ENCODE results near the gene EDEM2. TPM values are rescaled to one million over a fixed set of nuclear protein-coding genes. Genes with fewer than 3 reads are reported as not detected.
"Not testable (repeated sequence)": the region's sequence is repeated elsewhere in the genome, so short reads cannot be mapped to it uniquely, and the experiment has no call there.

EDEM2 gene
- total and polyA plus RNA-seq, 7 experiments from 2014 or later, result 15.4 to 38.4 (median 24.2) TPM

DNA sequence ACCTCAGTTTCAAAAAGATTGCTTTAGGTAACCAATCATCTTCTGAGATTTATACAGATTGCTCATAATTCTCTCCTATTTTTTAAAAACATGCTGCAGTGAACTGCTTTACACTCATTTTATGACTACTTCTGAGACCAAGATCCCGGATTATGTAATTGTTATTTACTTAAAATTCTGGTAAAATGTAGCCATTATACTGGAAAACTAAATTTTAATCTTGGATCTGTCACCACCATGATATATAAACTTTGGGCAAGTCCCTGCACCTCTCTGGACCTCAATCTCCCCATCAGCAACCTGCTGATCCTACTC lies 24.3 kb upstream of the EDEM2 start:
- no peaks in the 10 kb centered on the region for H3K9me3 ChIP-seq (ENCODE audit: control insufficient read depth in 2 of 3, low read length in 3 of 3)
- peaks cover 0 to 12% (median 0%) of the 10 kb centered on the region in 5 donors for H3K36me3 Mint-ChIP-seq
- H3K4me1 Mint-ChIP-seq, result peaks cover 8 to 20% (median 16%) of the 10 kb centered on the region in 7 donors
- no peak for DNase-seq
- CTCF ChIA-PET, result no interaction called here
- peak overlapping the region in 6 of 10 donors; percentile 6 to 75 (median 65) for H3K4me3 Mint-ChIP-seq
- no peak overlapping the region for H3K27ac ChIP-seq (ENCODE audit: low read depth, low read length)
- H3K27ac Mint-ChIP-seq, result peak overlapping the region in 2 of 9 donors; percentile 31 to 37
- peaks cover 0 to 3% (median 0%) of the 10 kb centered on the region in 5 donors for H3K27me3 Mint-ChIP-seq
- POLR2A ChIA-PET, result no interaction called here
- H3K9me3 Mint-ChIP-seq, result peaks cover 0 to 2% (median 0%) of the 10 kb centered on the region in 11 donors
- H3K4me3 ChIP-seq (ENCODE audit: low read length), result no peak overlapping the region
- no peaks in the 10 kb centered on the region for H3K36me3 ChIP-seq (ENCODE audit: control insufficient read depth in 2 of 3, insufficient read depth in 3 of 3, low read length in 3 of 3)
- no peak for ATAC-seq
- H3K4me1 ChIP-seq (ENCODE audit: control insufficient read depth in 2 of 2, insufficient read depth in 2 of 2, low read length in 2 of 2), result peaks cover 3 to 5% of the 10 kb centered on the region in 2 donors
- H3K27me3 ChIP-seq (ENCODE audit: control insufficient read depth in 2 of 2, insufficient read depth in 2 of 2, low read length in 2 of 2), result no peaks in the 10 kb centered on the region
- intact Hi-C loops (cut with micrococcal nuclease), result no loop called here

GRCh38 chr20:35168701-35169409 lies 21.7 kb upstream of the EDEM2 start:
- H3K27me3 ChIP-seq (ENCODE audit: control insufficient read depth in 2 of 2, insufficient read depth in 2 of 2, low read length in 2 of 2); H3K4me3 Mint-ChIP-seq; H3K27ac ChIP-seq (ENCODE audit: low read depth, low read length); DNase-seq; H3K36me3 ChIP-seq (ENCODE audit: control insufficient read depth in 2 of 3, insufficient read depth in 3 of 3, low read length in 3 of 3); H3K27me3 Mint-ChIP-seq; intact Hi-C loops (cut with micrococcal nuclease); CTCF ChIA-PET; H3K9me3 Mint-ChIP-seq; H3K27ac Mint-ChIP-seq; H3K4me3 ChIP-seq (ENCODE audit: low read length); H3K4me1 ChIP-seq (ENCODE audit: control insufficient read depth in 2 of 2, insufficient read depth in 2 of 2, low read length in 2 of 2); H3K9me3 ChIP-seq (ENCODE audit: control insufficient read depth in 2 of 3, low read length in 3 of 3); H3K36me3 Mint-ChIP-seq; ATAC-seq: not testable (repeated sequence)
- H3K4me1 Mint-ChIP-seq, result peaks cover 8 to 20% (median 16%) of the 10 kb centered on the region in 7 donors
- POLR2A ChIA-PET, result interaction anchor here (0.7 kb wide), 1 partner anchor 22 kb away, joined by 3 read pairs; no protein-coding TSS in a partner anchor

DNA sequence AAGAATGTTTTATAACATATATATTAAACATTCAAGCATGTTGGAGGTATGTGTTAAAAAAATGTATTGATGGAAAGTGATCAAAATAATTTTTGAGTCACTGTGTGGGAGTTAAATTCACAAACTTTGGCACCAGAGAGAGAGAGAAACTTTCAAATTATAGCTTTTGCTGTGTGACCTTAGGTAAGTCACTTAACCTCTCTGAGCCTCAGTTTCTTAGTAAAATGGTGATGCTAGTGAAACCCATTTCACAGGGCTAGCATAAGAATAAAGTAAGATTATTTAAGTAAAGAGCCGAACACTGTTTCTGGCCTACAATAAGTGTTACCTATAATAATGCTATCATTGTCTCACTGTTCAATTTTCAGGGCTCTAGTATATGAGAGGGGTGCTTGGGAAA lies 20.7 kb upstream of the EDEM2 start:
- no peak overlapping the region for H3K27ac Mint-ChIP-seq

DNA sequence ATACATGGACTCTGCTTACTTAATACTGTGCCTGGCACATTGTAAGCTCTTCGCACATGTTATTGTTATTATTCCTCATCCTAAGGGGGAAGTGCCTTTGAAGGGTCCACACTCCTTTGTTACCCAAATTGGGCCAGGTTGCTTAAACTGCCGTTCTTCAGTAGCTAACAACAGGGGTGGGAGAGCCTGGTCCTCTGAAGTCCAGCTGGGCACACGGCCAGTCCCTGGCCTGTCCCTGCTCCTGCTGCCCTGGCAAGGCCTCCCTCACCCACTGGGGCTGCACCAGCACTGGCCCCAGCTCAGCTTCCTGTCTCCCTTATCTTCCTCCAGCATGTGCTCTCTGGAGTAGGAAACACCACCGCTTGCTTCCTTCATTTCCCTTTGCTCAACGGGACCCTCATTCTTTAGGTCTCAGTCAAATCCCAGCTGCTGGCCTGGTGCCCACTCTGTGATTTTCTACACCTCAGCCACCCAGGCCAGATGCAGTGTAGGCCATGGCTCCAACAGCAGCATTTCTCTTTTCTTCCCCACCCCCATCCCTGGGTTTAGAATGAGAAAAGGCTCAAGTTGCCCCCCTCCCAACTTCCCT lies 19.2 kb upstream of the EDEM2 start:
- peaks cover 0 to 8% (median 3%) of the 10 kb centered on the region in 11 donors for H3K9me3 Mint-ChIP-seq
- ChIA-PET CTCF (no interaction called here), POLR2A (no interaction called here)
- Histone ChIP-seq H3K9me3 (ENCODE audit: control insufficient read depth in 2 of 3, low read length in 3 of 3) (no peaks in the 10 kb centered on the region), H3K4me3 (ENCODE audit: low read length) (no peak overlapping the region), H3K27me3 (ENCODE audit: control insufficient read depth in 2 of 2, insufficient read depth in 2 of 2, low read length in 2 of 2) (no peaks in the 10 kb centered on the region), H3K4me1 (ENCODE audit: control insufficient read depth in 2 of 2, insufficient read depth in 2 of 2, low read length in 2 of 2) (no peaks in the 10 kb centered on the region), H3K27ac (ENCODE audit: low read depth, low read length) (no peak overlapping the region), H3K36me3 (ENCODE audit: control insufficient read depth in 2 of 3, insufficient read depth in 3 of 3, low read length in 3 of 3) (no peaks in the 10 kb centered on the region)
- ATAC-seq (no peak), DNase-seq (no peak)
- peaks cover 0 to 18% (median 7%) of the 10 kb centered on the region in 7 donors for H3K4me1 Mint-ChIP-seq
- H3K4me3 Mint-ChIP-seq, result no peak overlapping the region
- H3K27ac Mint-ChIP-seq, result peak overlapping the region in 1 of 9 donors; percentile 72
- H3K27me3 Mint-ChIP-seq, result peaks cover 0 to 3% (median 0%) of the 10 kb centered on the region in 5 donors
- intact Hi-C loops (cut with micrococcal nuclease), result no loop called here
- peaks cover 0 to 13% (median 10%) of the 10 kb centered on the region in 5 donors for H3K36me3 Mint-ChIP-seq

More for the DNA sequence above, 20.7 kb upstream of the EDEM2 start:
- ATAC-seq (no peak), DNase-seq (no peak)
- POLR2A ChIA-PET, result no interaction called here
- Mint-ChIP-seq H3K4me1 (peaks cover 8 to 19% (median 16%) of the 10 kb centered on the region in 7 donors), H3K4me3 (no peak overlapping the region), H3K9me3 (peaks cover 0 to 6% (median 1%) of the 10 kb centered on the region in 11 donors), H3K36me3 (peaks cover 0 to 13% (median 8%) of the 10 kb centered on the region in 5 donors), H3K27me3 (peaks cover 0 to 3% (median 0%) of the 10 kb centered on the region in 5 donors)
- CTCF ChIA-PET, result no interaction called here
- Histone ChIP-seq H3K4me3 (ENCODE audit: low read length) (no peak overlapping the region), H3K36me3 (ENCODE audit: control insufficient read depth in 2 of 3, insufficient read depth in 3 of 3, low read length in 3 of 3) (no peaks in the 10 kb centered on the region), H3K4me1 (ENCODE audit: control insufficient read depth in 2 of 2, insufficient read depth in 2 of 2, low read length in 2 of 2) (peaks cover 3 to 5% of the 10 kb centered on the region in 2 donors), H3K27ac (ENCODE audit: low read depth, low read length) (no peak overlapping the region), H3K27me3 (ENCODE audit: control insufficient read depth in 2 of 2, insufficient read depth in 2 of 2, low read length in 2 of 2) (no peaks in the 10 kb centered on the region), H3K9me3 (ENCODE audit: control insufficient read depth in 2 of 3, low read length in 3 of 3) (no peaks in the 10 kb centered on the region)
- intact Hi-C loops (cut with micrococcal nuclease), result no loop called here

DNA sequence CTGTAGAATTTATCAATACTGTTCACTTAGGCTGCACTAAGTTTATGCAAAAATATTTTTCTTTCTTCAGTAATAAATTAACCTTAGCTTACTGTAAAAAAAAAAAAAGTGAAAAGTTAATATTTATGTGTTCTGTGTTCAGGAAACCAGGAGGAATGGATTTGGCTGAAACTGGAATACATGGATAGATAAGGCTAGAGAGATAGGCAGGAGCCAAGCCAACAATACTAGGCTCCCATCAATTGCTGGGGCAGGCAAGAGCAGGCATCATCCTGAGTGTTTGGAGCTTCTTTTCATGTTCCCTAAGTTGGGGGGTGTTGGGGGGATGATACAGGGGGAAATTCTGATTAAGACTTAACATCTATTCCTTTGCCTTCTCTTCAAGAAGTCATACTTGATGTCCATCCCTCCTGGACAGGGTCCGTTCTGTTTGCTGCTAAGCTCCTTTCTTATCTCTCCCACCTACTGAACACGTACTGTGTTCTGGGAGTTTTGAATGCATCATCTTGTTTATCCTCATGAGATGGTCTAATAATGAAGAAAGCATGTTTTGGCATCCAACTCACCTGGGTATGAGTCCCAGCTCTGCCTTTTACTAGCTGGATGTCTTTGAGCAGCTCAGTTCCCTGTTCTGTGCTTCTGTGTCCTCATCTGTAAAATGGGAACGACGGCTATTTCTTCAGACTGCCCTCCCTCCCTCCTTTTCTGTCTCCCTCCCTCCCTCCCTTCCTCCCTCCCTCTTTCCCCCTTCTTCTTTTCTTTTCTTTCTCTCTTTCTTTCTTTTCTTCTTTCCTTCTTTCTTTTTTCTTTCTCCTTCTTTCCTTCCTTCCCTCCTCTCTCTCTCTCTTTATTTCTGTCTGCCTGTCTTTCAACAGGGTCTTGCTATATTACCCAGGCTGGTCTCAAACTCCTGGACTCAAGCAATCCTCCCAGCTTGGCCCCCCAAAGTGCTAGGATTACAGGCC lies 18.4 kb upstream of the EDEM2 start:
- Histone ChIP-seq H3K27ac (ENCODE audit: low read depth, low read length) (no peak overlapping the region), H3K9me3 (ENCODE audit: control insufficient read depth in 2 of 3, low read length in 3 of 3) (no peaks in the 10 kb centered on the region), H3K27me3 (ENCODE audit: control insufficient read depth in 2 of 2, insufficient read depth in 2 of 2, low read length in 2 of 2) (no peaks in the 10 kb centered on the region), H3K4me1 (ENCODE audit: control insufficient read depth in 2 of 2, insufficient read depth in 2 of 2, low read length in 2 of 2) (no peaks in the 10 kb centered on the region), H3K4me3 (ENCODE audit: low read length) (no peak overlapping the region), H3K36me3 (ENCODE audit: control insufficient read depth in 2 of 3, insufficient read depth in 3 of 3, low read length in 3 of 3) (no peaks in the 10 kb centered on the region)
- POLR2A ChIA-PET, result interaction anchor here (0.6 kb wide), 2 partner anchors 62 to 1826 kb away, joined by 3 read pairs; no protein-coding TSS in a partner anchor
- Mint-ChIP-seq H3K36me3 (peaks cover 0 to 13% (median 10%) of the 10 kb centered on the region in 5 donors), H3K27me3 (no peaks in the 10 kb centered on the region), H3K4me1 (peaks cover 3 to 20% (median 8%) of the 10 kb centered on the region in 7 donors), H3K27ac (peak overlapping the region in 1 of 9 donors; percentile 72), H3K9me3 (peaks cover 0 to 8% (median 3%) of the 10 kb centered on the region in 11 donors), H3K4me3 (no peak overlapping the region)
- no peak for ATAC-seq
- CTCF ChIA-PET, result interaction anchor here (0.5 kb wide), 1 partner anchor 1740 kb away, joined by 4 read pairs; no protein-coding TSS in a partner anchor
- no peak for DNase-seq
- intact Hi-C loops (cut with micrococcal nuclease), result no loop called here

DNA sequence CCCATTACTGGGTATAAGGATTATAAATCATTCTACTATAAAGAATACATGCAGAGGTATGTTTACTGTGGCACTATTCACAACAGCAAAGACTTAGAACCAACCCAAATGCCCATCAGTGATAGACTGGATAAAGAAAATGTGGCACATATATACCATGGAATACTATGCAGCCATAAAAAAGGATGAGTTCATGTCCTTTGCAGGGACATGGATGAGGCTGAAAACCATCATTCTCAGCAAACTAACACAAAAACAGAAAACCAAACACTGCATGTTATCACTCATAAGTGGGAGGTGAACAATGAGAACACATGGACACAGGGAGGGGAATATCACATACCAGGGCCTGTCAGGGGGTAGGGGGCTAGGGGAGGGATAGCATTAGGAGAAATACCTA lies 17.4 kb upstream of the EDEM2 start:
- POLR2A ChIA-PET; H3K4me3 Mint-ChIP-seq; H3K36me3 ChIP-seq (ENCODE audit: control insufficient read depth in 2 of 3, insufficient read depth in 3 of 3, low read length in 3 of 3); H3K4me3 ChIP-seq (ENCODE audit: low read length); intact Hi-C loops (cut with micrococcal nuclease); H3K4me1 ChIP-seq (ENCODE audit: control insufficient read depth in 2 of 2, insufficient read depth in 2 of 2, low read length in 2 of 2); H3K9me3 Mint-ChIP-seq; H3K9me3 ChIP-seq (ENCODE audit: control insufficient read depth in 2 of 3, low read length in 3 of 3); H3K27ac ChIP-seq (ENCODE audit: low read depth, low read length); H3K27ac Mint-ChIP-seq; ATAC-seq; H3K27me3 ChIP-seq (ENCODE audit: control insufficient read depth in 2 of 2, insufficient read depth in 2 of 2, low read length in 2 of 2); DNase-seq; H3K27me3 Mint-ChIP-seq: not testable (repeated sequence)
- CTCF ChIA-PET, result interaction anchor here (0.5 kb wide), 1 partner anchor 1741 kb away, joined by 4 read pairs; no protein-coding TSS in a partner anchor
- peaks cover 4 to 23% (median 9%) of the 10 kb centered on the region in 7 donors for H3K4me1 Mint-ChIP-seq
- peaks cover 0 to 13% (median 10%) of the 10 kb centered on the region in 5 donors for H3K36me3 Mint-ChIP-seq

Measured in naive thymus-derived CD4-positive, alpha-beta T cell (primary cell).